H1 (cell line): ENCODE data around the gene KAT2A. TPM values are rescaled to one million over a fixed set of nuclear protein-coding genes. Genes with fewer than 3 reads are reported as not detected.

Source experiments
- CTCF ChIA-PET: fragments of 300-600 bp; sonication (Branson Sonifier 250); formaldehyde crosslinking; loops from one replicate; lab custom pipeline; 2021; ENCODE audit not compliant: partially characterized antibody; lab: Charles Lee
- POLR2A ChIA-PET: fragments of 300-600 bp; sonication (Branson Sonifier 250); formaldehyde crosslinking; loops from one replicate; lab custom pipeline; 2021; ENCODE audit warnings: inconsistent platforms; ENCODE audit not compliant: partially characterized antibody; lab: Charles Lee
- DNase-seq, 2 experiments: peaks; one replicate each; pipeline versions ENCODE4 v3.0.0 to v3.0.0-alpha.2; 2010 to 2022; ENCODE audit warnings: low spot score in 2 of 2, low read depth in 1 of 2, mixed read lengths in 1 of 2
- FAIRE-seq: peaks from 2 replicates; lab custom pipeline; 2011; peaks lifted over from hg19 to GRCh38; lab: Jason Lieb, UNC
- H2AFZ ChIP-seq: 2 replicates; pipeline ENCODE4 v1.8.1; 2012; ENCODE audit warnings: low read length, inconsistent platforms
- H2AK5ac ChIP-seq: 2 replicates; pipeline ENCODE4 v1.6.1; 2013; ENCODE audit warnings: low read depth, low read length
- H2BK120ac ChIP-seq: replicated peaks from 2 replicates; pipeline ENCODE3; 2013; ENCODE audit warnings: low read depth, low read length, inconsistent platforms
- H2BK12ac ChIP-seq: 2 replicates; pipeline ENCODE4 v1.6.1; 2013; ENCODE audit warnings: low read depth, low read length
- H2BK15ac ChIP-seq: 2 replicates; pipeline ENCODE4 v1.6.1; 2013; ENCODE audit warnings: low read length
- H2BK20ac ChIP-seq: 2 replicates; pipeline ENCODE4 v1.6.1; 2013; ENCODE audit warnings: low read length
- H2BK5ac ChIP-seq: 2 replicates; pipeline ENCODE4 v1.6.1; 2013; ENCODE audit warnings: low read depth, low read length
- H3K14ac ChIP-seq: 2 replicates; pipeline ENCODE4 v1.6.1; 2013; ENCODE audit warnings: inconsistent platforms; ENCODE audit not compliant: insufficient read length
- H3K18ac ChIP-seq: 2 replicates; pipeline ENCODE4 v1.6.1; 2013; ENCODE audit warnings: low read length; ENCODE audit errors: extremely low read depth
- H3K23ac ChIP-seq: 2 replicates; pipeline ENCODE4 v1.6.1; 2013; ENCODE audit warnings: inconsistent platforms; ENCODE audit not compliant: insufficient read length
- H3K23me2 ChIP-seq: 2 replicates; pipeline ENCODE4 v1.6.1; 2013; ENCODE audit warnings: low read depth, low read length
- H3K27ac ChIP-seq: 2 replicates; pipeline ENCODE4 v1.6.1; 2011; ENCODE audit warnings: low read depth, low read length, inconsistent platforms
- H3K27me3 ChIP-seq, 4 experiments: replicated peaks in 1 of 4; 1 replicate in 1 of 4; 2 replicates in 3 of 4; pipeline versions ENCODE4 v1.6.1 to v1.8.1; 2011 to 2013; ENCODE audit warnings: low read length in 3 of 4, mild to moderate bottlenecking in 3 of 4, inconsistent platforms in 2 of 4, mixed read lengths in 2 of 4, moderate library complexity in 1 of 4; ENCODE audit not compliant: control insufficient read depth in 3 of 4, insufficient read depth in 3 of 4; ENCODE audit errors: extremely low read depth in 1 of 4
- H3K36me3 ChIP-seq, 4 experiments: 2 replicates each; pipeline versions ENCODE4 v1.6.1 to v1.8.1; 2011 to 2013; ENCODE audit warnings: mild to moderate bottlenecking in 4 of 4, low read length in 3 of 4, moderate library complexity in 2 of 4, control low read depth in 1 of 4, inconsistent platforms in 1 of 4; ENCODE audit not compliant: insufficient read depth in 4 of 4, control insufficient read depth in 2 of 4
- H3K4ac ChIP-seq: replicated peaks from 2 replicates; pipeline ENCODE3; 2013; ENCODE audit warnings: low read length, low read depth, mixed read lengths, inconsistent platforms; ENCODE audit not compliant: insufficient read length
- H3K4me1 ChIP-seq, 4 experiments: replicated peaks in 1 of 4; 1 replicate in 1 of 4; 2 replicates in 3 of 4; pipeline versions ENCODE4 v1.6.1 to v1.8.1; 2011 to 2013; ENCODE audit warnings: low read length in 3 of 4, inconsistent platforms in 2 of 4, mixed read lengths in 1 of 4; ENCODE audit not compliant: insufficient read depth in 4 of 4, control insufficient read depth in 3 of 4
- H3K4me2 ChIP-seq, 2 experiments: 2 replicates each; pipeline versions ENCODE4 v1.6.1 to v1.8.1; 2011 to 2013; ENCODE audit warnings: low read depth in 2 of 2, low read length in 2 of 2, control low read depth in 1 of 2, inconsistent platforms in 1 of 2, mild to moderate bottlenecking in 1 of 2; ENCODE audit not compliant: insufficient read depth in 1 of 2
- H3K4me3 ChIP-seq, 4 experiments: fragments of 200-600, 300-600 bp in 1 of 4; sonication (generic), shearing (Covaris generic), sonication (Bioruptor Twin) in 1 of 4; 2 replicates each; pipeline versions ENCODE4 v1.5.1 to v1.8.1; 2011 to 2016; ENCODE audit warnings: low read length in 4 of 4, low read depth in 3 of 4, control low read depth in 2 of 4, inconsistent platforms in 2 of 4, mild to moderate bottlenecking in 2 of 4, mixed read lengths in 1 of 4, moderate library complexity in 1 of 4; ENCODE audit not compliant: insufficient read depth in 2 of 4; ENCODE audit errors: extremely low read depth in 1 of 4
- H3K56ac ChIP-seq: replicated peaks from 2 replicates; pipeline ENCODE3; 2013; ENCODE audit warnings: low read depth, mild to moderate bottlenecking, mixed read lengths, low read length, inconsistent platforms; ENCODE audit not compliant: insufficient read length
- H3K79me1 ChIP-seq: 2 replicates; pipeline ENCODE4 v1.6.1; 2013; ENCODE audit warnings: low read depth, low read length, control low read depth
- H3K79me2 ChIP-seq, 2 experiments: 2 replicates each; pipeline versions ENCODE4 v1.6.1 to v1.8.1; 2012 to 2013; ENCODE audit warnings: low read length in 2 of 2, mild to moderate bottlenecking in 2 of 2, inconsistent platforms in 1 of 2; ENCODE audit not compliant: insufficient read depth in 2 of 2, control insufficient read depth in 1 of 2
- H3K9ac ChIP-seq, 4 experiments: replicated peaks in 1 of 4; 1 replicate in 1 of 4; 2 replicates in 3 of 4; pipeline versions ENCODE4 v1.6.1 to v1.8.1; 2011 to 2013; ENCODE audit warnings: low read depth in 3 of 4, low read length in 3 of 4, control low read depth in 2 of 4, mild to moderate bottlenecking in 2 of 4, moderate library complexity in 2 of 4, inconsistent platforms in 1 of 4; ENCODE audit errors: extremely low read depth in 1 of 4
- H3K9me3 ChIP-seq, 2 experiments: 2 replicates each; pipeline versions ENCODE4 v1.6.1 to v1.8.1; 2012 to 2013; ENCODE audit warnings: mild to moderate bottlenecking in 2 of 2, moderate library complexity in 2 of 2, control low read depth in 1 of 2, inconsistent platforms in 1 of 2, low read depth in 1 of 2, low read length in 1 of 2, mixed read lengths in 1 of 2; ENCODE audit not compliant: insufficient read depth in 2 of 2
- H4K20me1 ChIP-seq, 2 experiments: replicated peaks in 1 of 2; 2 replicates each; pipeline versions ENCODE3 to v1.8.1; 2011 to 2013; ENCODE audit warnings: inconsistent platforms in 2 of 2, low read length in 2 of 2, mild to moderate bottlenecking in 1 of 2; ENCODE audit not compliant: insufficient read depth in 2 of 2, control insufficient read depth in 1 of 2
- H4K5ac ChIP-seq: 2 replicates; pipeline ENCODE4 v1.6.1; 2013; ENCODE audit warnings: low read length, low read depth, mixed read lengths, inconsistent platforms; ENCODE audit not compliant: insufficient read length
- H4K8ac ChIP-seq: 2 replicates; pipeline ENCODE4 v1.8.0; 2013; ENCODE audit warnings: mild to moderate bottlenecking, moderate library complexity, low read length, inconsistent platforms; ENCODE audit not compliant: insufficient read depth; ENCODE audit errors: extremely low read depth
- H4K91ac ChIP-seq: replicated peaks from 2 replicates; pipeline ENCODE3; 2013; ENCODE audit warnings: low read length, mixed read lengths, inconsistent platforms; ENCODE audit not compliant: insufficient read length
- BCL11A ChIP-seq, 2 experiments: IDR thresholded peaks; one replicate each; pipeline ENCODE4 v1.6.1; 2011; ENCODE audit warnings: low read depth in 2 of 2, low read length in 2 of 2, mild to moderate bottlenecking in 2 of 2
- CBX5 ChIP-seq: fragments of 300-800, 300-1000 bp; sonication (generic); IDR thresholded peaks from 2 replicates; pipeline ENCODE4 v1.7.1; 2016; ENCODE audit warnings: antibody characterized with exemption, low read length, low read depth
- EP300 ChIP-seq, 2 experiments: IDR thresholded peaks; 1 replicate in 1 of 2; 2 replicates in 1 of 2; pipeline ENCODE4 v1.6.1; 2011 to 2012; ENCODE audit warnings: low read depth in 2 of 2, low read length in 2 of 2, mild to moderate bottlenecking in 2 of 2, borderline replicate concordance in 1 of 2, inconsistent platforms in 1 of 2, moderate library complexity in 1 of 2
- FOSL1 ChIP-seq: IDR thresholded peaks from 2 replicates; pipeline ENCODE4 v1.6.1; 2011; ENCODE audit warnings: mild to moderate bottlenecking, low read depth, low read length, moderate library complexity; ENCODE audit not compliant: insufficient read depth
- JUN ChIP-seq: IDR thresholded peaks from 2 replicates; pipeline ENCODE4 v1.6.1; 2011; ENCODE audit warnings: low read depth, mild to moderate bottlenecking, improper control_type of control experiment, low read length
- POLR2A ChIP-seq, 2 experiments: IDR thresholded peaks; 1 replicate in 1 of 2; 2 replicates in 1 of 2; pipeline ENCODE4 v1.6.1; 2011; ENCODE audit warnings: low read depth in 2 of 2, low read length in 2 of 2, mild to moderate bottlenecking in 2 of 2; ENCODE audit errors: control extremely low read depth in 1 of 2
- TCF12 ChIP-seq: IDR thresholded peaks from 2 replicates; pipeline ENCODE4 v1.6.1; 2011; ENCODE audit warnings: low read depth, mild to moderate bottlenecking, low read length
- WGBS, 2 experiments: shearing (Covaris generic) in 1 of 2; methylation state at CpG; one replicate each; pipeline versions ENCODE4 v1.1.6 to v1.1.7; 2013 to 2015; ENCODE audit warnings: low lambda C conversion rate in 2 of 2, mixed read lengths in 2 of 2, inconsistent platforms in 1 of 2, low coverage in 1 of 2, missing lambda C conversion rate in 1 of 2; ENCODE audit not compliant: insufficient replicate concordance in 2 of 2, insufficient coverage in 1 of 2, insufficient read length in 1 of 2; ENCODE audit errors: extremely low coverage in 1 of 2, missing lambda C conversion rate in 1 of 2; 5-methylcytosine and 5-hydroxymethylcytosine counted together
- polyA plus RNA-seq, 7 experiments: library from polyadenylated mRNA; depleted of rRNA in 3 of 7; stranded (reverse) in 5 of 7; unstranded in 2 of 7; fragments of >200 nt in 5 of 7; fragments of 200-250 nt in 2 of 7; gene quantifications; 1 replicate in 5 of 7; 2 replicates in 1 of 7; 4 replicates in 1 of 7; pipeline versions ENCODE4 v1.2.1 to v1.2.3, GENCODE V29; 2011 to 2013; ENCODE audit warnings: missing spikeins in 2 of 7, mixed read lengths in 2 of 7
- total RNA-seq: library from RNA; stranded (reverse); fragmentation: NEBNext Ultra II Directional; extraction: Animal tissue kit (Norgen Biotek cat#: 25700); gene quantifications from 2 replicates; pipeline ENCODE4 v1.2.1, GENCODE V29; 2021

The KAT2A gene
- total and polyA plus RNA-seq, 2 of the 8 experiments (the other 6 are each of a cell fraction or from before 2014, with no cell fraction given): 34.2 to 40.1 TPM

DNA sequence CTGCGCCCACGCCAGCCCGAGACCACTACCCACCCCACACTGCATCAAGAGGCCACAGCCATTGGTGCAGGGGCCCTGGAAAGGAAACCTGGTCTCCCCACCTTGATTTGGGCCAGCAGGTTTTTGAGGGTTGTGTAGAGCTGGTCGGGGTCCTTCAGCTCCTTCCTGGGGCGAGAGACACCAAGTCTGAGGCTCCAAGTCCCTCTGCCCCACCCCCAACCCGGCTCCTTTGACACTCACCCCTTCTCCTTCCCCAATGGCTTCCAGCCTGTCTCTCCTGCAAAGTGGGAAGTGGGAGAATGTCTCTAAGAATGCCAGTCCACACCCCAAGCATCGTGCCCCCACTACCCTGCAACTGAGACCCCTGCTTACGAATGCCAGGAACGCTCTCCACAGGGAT lies 7.0 kb downstream of the KAT2A start:
- no peaks in the 10 kb centered on the region for H3K79me2 ChIP-seq
- H3K56ac ChIP-seq: no peak overlapping the region
- no peak overlapping the region for H2AK5ac ChIP-seq
- ChIA-PET POLR2A (interaction anchor here (1.0 to 1.6 kb wide), 3 partner anchors 16 to 146 kb away, joined by 3 to 5 read pairs (median 4); partner anchors contain the start of gene NKIRAS2), CTCF (interaction anchor here (1.2 to 39.4 kb wide), 10 partner anchors 16 to 151 kb away, joined by 3 to 1084 read pairs (median 4); partner anchors contain the start of genes DNAJC7, KCNH4, NKIRAS2 and RAB5C)
- peaks cover 0 to 7% (median 2%) of the 10 kb centered on the region in 4 experiments; a peak in 3 of 7 replicates for H3K4me1 ChIP-seq
- H2BK20ac ChIP-seq: no peak overlapping the region
- H3K4ac ChIP-seq: no peak overlapping the region
- FAIRE-seq: no peak
- H4K91ac ChIP-seq: no peak overlapping the region
- 94% methylated on average over 9 of the region's 9 CpGs; no CpG with 5 or more reads in 1 of the 2 experiments for WGBS, 2 experiments
- TF ChIP-seq CBX5: no peak
- no peak for TF ChIP-seq TCF12
- TF ChIP-seq BCL11A (IDR thresholded peaks at IDR 0.05; ENCODE audit: low read depth in 2 of 2, low read length in 2 of 2): no peak
- no peak for TF ChIP-seq POLR2A (IDR thresholded peaks at IDR 0.05; ENCODE audit: control extremely low read depth in 1 of 2, low read depth in 2 of 2, low read length in 2 of 2)
- no peak for TF ChIP-seq JUN
- no peak for TF ChIP-seq FOSL1
- TF ChIP-seq EP300 (IDR thresholded peaks at IDR 0.05; ENCODE audit: borderline replicate concordance in 1 of 2, low read depth in 2 of 2, low read length in 2 of 2): no peak
- TF ChIP-seq, all 59 proteins: peak for 0
- Histone ChIP-seq H2BK120ac (no peak overlapping the region), H3K27me3 (no peaks in the 10 kb centered on the region), H3K4me3 (no peak overlapping the region), H3K36me3 (peaks cover 3 to 20% (median 5%) of the 10 kb centered on the region in 4 experiments; a peak in 6 of 8 replicates), H3K23ac (no peak overlapping the region), H2BK5ac (no peak overlapping the region), H2BK12ac (no peak overlapping the region), H3K4me2 (no peak overlapping the region), H3K9me3 (no peaks in the 10 kb centered on the region), H3K23me2 (no peaks in the 10 kb centered on the region), H3K79me1 (no peaks in the 10 kb centered on the region), H4K20me1 (peaks cover 0 to 5% of the 10 kb centered on the region in 2 experiments), H2AFZ (no peak overlapping the region), H3K9ac (no peak overlapping the region), H2BK15ac (no peak overlapping the region), H3K14ac (no peak overlapping the region), H4K8ac (no peak overlapping the region), H3K27ac (no peak overlapping the region), H4K5ac (no peak overlapping the region), H3K18ac (no peak overlapping the region)
- no peak for DNase-seq
